Mammary epithelial cell (primary cell): ENCODE measurements around the gene ECSIT.

Source experiments
- EZH2 ChIP-seq: IDR thresholded peaks from 2 replicates; pipeline ENCODE4 v1.6.1; 2012; ENCODE audit warnings: low read length, inconsistent platforms, borderline replicate concordance
- TF ChIP-seq, protein P1 (sequence below), 2 donors: IDR thresholded peaks in 1 of 2; conservative IDR thresholded peaks in 1 of 2; 2 replicates each; pipeline ENCODE4 v1.5.1; 2011 to 2012; ENCODE audit warnings: inconsistent platforms in 2 of 2, low read length in 2 of 2, mild to moderate bottlenecking in 2 of 2, control low read depth in 1 of 2, low read depth in 1 of 2; ENCODE audit not compliant: insufficient read depth in 1 of 2; ENCODE audit errors: extremely low read depth in 1 of 2

DNA sequence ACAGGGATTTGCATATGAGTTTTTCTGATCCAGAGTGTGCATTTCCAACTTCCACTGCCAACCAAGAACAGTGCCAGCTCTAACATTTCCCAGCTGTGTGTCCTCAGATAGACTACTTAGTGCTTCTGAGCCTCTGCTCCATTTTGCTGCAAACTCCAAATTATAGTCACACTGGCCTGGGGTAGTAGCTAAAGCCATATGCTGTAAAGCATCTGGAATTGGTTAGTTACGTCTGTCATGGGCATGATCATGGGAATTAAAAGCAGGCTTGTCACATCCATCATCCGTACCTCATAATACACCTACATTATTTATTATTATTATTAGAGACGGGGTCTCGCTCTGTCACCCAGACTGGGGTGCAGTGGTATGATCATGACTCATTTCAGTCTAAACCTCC lies 55.2 kb downstream of the ECSIT start:
- TF ChIP-seq EZH2, result no peak
- TF ChIP-seq, protein P1, sequence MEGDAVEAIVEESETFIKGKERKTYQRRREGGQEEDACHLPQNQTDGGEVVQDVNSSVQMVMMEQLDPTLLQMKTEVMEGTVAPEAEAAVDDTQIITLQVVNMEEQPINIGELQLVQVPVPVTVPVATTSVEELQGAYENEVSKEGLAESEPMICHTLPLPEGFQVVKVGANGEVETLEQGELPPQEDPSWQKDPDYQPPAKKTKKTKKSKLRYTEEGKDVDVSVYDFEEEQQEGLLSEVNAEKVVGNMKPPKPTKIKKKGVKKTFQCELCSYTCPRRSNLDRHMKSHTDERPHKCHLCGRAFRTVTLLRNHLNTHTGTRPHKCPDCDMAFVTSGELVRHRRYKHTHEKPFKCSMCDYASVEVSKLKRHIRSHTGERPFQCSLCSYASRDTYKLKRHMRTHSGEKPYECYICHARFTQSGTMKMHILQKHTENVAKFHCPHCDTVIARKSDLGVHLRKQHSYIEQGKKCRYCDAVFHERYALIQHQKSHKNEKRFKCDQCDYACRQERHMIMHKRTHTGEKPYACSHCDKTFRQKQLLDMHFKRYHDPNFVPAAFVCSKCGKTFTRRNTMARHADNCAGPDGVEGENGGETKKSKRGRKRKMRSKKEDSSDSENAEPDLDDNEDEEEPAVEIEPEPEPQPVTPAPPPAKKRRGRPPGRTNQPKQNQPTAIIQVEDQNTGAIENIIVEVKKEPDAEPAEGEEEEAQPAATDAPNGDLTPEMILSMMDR (conservative IDR thresholded peaks at IDR 0.05 in 1 of 2, IDR thresholded peaks at IDR 0.05 in 1 of 2; ENCODE audit: extremely low read depth in 1 of 2, insufficient read depth in 1 of 2, low read depth in 1 of 2, low read length in 2 of 2), result no peak
